GF-D8 (cell line): ENCODE measurements around the gene EPB41L3.
"Not testable (repeated sequence)": the region's sequence is repeated elsewhere in the genome, so short reads cannot be mapped to it uniquely, and the experiment has no call there.

Experiments
- DNase-seq: peaks from one replicate; lab custom pipeline; 2025; lab: John Stamatoyannopoulos, UW

The EPB41L3 gene

GRCh38 chr18:5530629-5531178 is 13.1 kb downstream of the EPB41L3 start:
- DNase-seq: no peak

GRCh38 chr18:5529471-5529870 is 14.3 kb downstream of the EPB41L3 start:
- DNase-seq: no peak

- DNase-seq: no peak
Observed at GRCh38 chr18:5527603-5528002, 16.2 kb downstream of the EPB41L3 start.

GRCh38 chr18:5524660-5525059 is 19.1 kb downstream of the EPB41L3 start:
- DNase-seq: no peak

- DNase-seq: no peak
Observed at GRCh38 chr18:5521000-5521399, 22.8 kb downstream of the EPB41L3 start.

- no peak for DNase-seq
Observed at GRCh38 chr18:5520464-5520863, 23.3 kb downstream of the EPB41L3 start.

- DNase-seq: no peak
Observed at GRCh38 chr18:5519448-5520298, 24.1 kb downstream of the EPB41L3 start.

GRCh38 chr18:5518899-5519371 is 24.9 kb downstream of the EPB41L3 start:
- no peak for DNase-seq

GRCh38 chr18:5518179-5518770 is 25.5 kb downstream of the EPB41L3 start:
- no peak for DNase-seq

GRCh38 chr18:5516841-5517240 is 27.0 kb downstream of the EPB41L3 start:
- no peak for DNase-seq

GRCh38 chr18:5515011-5515784 is 28.6 kb downstream of the EPB41L3 start:
- DNase-seq: no peak

- DNase-seq: no peak
Observed at GRCh38 chr18:5513947-5514346, 29.9 kb downstream of the EPB41L3 start.

- no peak for DNase-seq
Observed at GRCh38 chr18:5512176-5512575, 31.6 kb downstream of the EPB41L3 start.

GRCh38 chr18:5511541-5511940 is 32.3 kb downstream of the EPB41L3 start:
- not testable (repeated sequence) for DNase-seq

GRCh38 chr18:5510135-5510846 is 33.5 kb downstream of the EPB41L3 start:
- no peak for DNase-seq

GRCh38 chr18:5508821-5509220 is 35.0 kb downstream of the EPB41L3 start:
- DNase-seq: no peak

- no peak for DNase-seq
Observed at GRCh38 chr18:5507756-5508155, 36.0 kb downstream of the EPB41L3 start.

- no peak for DNase-seq
Observed at GRCh38 chr18:5506174-5506573, 37.6 kb downstream of the EPB41L3 start.

GRCh38 chr18:5503740-5504139 is 40.1 kb downstream of the EPB41L3 start:
- DNase-seq: no peak

- no peak for DNase-seq
Observed at GRCh38 chr18:5500158-5500939, 43.4 kb downstream of the EPB41L3 start.

- no peak for DNase-seq
Observed at GRCh38 chr18:5498452-5498851, 45.3 kb downstream of the EPB41L3 start.
